HG03460 (cell line): ENCODE data around the gene SERPINA1.

ENCODE experiments used
- ATAC-seq: cut with Tn5 transposase; IDR thresholded peaks from one replicate; pipeline ENCODE4 v1.9.1; 2021; ENCODE audit not compliant: unreplicated experiment

The SERPINA1 gene

DNA sequence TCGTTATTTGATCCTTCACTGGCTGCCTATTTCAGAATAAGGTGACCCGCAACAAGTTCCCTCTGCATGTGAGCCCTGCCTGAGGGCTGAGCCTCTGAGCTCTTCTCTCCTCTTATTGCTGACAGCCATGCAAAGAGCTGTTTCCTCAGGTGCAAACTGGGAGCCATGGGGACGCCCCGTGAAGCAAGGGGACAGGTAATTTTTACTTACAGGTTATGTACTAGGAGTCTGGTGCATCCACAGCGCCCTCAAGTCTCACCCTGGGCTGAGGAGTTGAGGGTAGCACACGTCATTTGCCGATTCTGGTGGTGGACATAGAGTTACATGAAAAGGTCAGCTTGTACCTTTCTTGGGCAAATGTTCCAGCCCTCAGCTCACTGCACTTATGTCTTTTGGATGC lies 39.1 kb downstream of the SERPINA1 start:
- ATAC-seq, result no peak

GRCh38 chr14:94348836-94349235 lies 39.6 kb downstream of the SERPINA1 start:
- no peak for ATAC-seq

DNA sequence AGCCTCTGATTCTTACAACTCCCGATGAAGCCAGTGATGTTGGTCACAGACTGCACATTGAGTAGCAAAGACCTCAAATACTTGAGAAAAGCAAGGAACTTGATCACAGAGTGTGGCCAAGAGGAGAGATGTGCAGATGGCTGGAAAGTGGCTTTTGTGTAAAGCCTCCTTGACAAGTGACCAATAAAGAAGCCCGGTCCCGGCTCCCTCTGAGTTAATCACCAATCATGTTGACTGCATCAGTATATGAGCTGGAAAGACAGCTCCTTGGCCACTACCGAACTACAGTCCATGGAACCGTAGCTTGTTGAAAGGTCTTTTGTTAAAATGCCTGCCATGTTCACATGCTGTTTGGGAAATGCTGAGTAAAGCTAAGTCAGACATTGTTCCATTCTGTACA lies 41.6 kb downstream of the SERPINA1 start:
- no peak for ATAC-seq

- ATAC-seq, result peak; percentile 61
Measured at GRCh38 chr14:94346065-94346786, 42.2 kb downstream of the SERPINA1 start.

- ATAC-seq, result no peak
Measured at GRCh38 chr14:94345344-94346064, 42.9 kb downstream of the SERPINA1 start.

DNA sequence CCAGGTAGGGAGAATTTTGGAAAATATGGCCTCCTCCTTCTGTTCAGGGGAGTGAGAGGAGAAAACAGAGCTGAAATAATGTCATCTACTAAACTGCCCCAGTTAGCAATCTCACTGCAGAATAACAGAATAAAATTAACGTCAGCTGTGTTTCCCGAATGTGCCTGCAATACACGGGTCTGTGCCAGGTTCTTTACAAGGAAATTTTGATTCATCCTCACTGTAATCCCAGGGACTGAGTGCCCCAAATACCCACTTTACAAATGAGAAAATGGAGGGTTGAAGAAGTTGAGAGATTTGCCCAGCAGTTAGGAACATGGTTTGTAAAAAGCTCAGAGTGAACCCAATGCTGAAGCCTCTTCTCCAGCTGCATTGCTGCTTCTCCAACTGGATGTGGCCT lies 44.0 kb downstream of the SERPINA1 start:
- ATAC-seq, result no peak

DNA sequence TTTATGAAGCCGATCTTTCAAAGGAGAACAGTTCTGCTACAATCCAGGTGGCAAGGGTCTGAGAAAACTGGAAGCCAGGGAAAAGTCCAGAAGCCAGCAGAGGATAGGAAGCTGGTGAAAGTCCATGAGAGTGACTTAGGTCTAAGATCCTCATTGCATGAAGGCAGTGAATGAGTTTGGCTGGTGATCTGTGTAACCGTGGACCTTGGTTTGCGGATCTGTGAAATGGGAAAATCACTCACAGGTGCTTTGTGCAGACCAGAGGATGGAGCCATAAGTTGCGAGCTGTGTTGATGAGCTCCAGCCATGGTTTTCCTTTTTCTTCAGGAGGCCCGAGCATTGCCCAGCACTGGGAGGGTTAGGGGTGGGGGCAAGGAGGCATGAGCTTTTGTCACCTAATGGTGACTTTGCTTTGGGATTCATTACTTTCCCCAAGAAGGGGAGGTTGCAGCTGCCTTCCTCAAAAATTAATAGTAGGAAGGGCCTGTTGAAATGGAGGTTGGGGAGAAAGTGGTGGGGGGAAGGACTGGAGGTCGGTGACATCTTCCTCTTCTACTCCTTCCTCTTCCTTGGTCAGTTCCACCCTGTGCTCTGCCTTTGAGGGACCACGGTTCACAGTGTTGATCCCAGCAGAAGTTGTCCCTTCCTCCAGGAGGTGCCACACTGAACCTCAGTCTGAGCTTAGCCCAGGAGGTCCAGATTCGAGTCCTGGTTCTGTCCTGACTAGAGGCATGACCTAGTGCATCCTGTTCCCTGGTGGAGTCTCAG lies 45.0 kb downstream of the SERPINA1 start:
- ATAC-seq, result no peak

DNA sequence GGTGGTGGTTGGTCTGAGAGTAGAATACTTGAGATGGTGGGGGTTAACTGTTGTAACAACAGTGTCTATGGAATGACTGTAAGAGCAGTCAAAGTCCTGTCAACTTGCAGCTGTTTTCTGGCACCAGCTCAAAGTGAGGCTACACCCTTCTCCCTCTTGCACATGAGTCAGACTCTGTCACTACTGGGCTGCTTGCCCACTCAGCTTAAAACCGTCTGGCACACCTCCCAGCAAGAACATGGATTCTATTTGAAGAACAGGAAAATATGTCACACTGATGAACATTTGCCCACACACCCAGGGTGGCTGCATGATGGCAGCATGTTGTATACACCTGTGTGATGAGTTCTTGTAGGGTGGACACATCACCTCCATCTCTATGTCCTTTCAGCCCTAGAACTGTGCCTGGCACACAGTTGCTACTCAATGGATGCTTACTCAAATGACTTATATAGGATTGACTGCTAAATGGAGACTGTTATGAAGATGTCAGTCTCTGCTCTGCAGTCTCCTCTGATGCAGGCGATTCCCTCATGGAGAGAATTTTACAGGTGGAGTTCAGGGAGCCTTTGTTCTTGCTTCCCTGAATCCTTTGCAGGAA lies 46.0 kb downstream of the SERPINA1 start:
- no peak for ATAC-seq

DNA sequence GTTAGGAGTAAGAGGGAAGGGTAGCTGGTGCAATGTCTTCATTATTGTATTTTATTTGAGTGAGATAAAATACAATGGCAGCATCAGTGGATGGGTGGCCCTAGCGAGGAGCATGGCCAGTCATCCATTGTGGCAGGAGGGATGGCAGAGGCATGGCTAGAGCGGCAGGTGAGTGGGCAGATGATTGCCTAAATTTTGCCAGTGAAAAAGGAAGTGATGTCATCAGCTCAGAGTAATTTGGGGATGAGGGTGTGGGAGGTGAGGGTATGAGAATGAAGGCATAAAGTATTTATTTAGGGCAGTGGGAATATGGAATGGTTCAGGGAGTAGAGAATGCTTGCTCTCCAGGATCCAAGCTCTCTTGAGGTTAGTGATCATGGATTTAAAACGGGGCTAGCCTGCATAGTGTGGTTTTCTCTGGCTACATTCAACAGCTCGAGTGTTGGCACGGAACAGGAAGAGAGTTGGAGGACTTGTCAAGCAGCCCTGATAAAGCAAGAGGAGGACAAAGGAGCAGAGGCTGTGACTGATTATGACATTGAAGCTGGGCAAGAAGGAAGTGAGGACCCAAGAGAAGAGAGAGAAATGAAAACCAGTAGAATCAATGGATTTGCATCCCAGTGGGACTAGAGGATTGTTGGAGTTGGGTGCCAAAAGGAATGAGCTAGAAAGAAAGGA lies 46.6 kb downstream of the SERPINA1 start:
- no peak for ATAC-seq

DNA sequence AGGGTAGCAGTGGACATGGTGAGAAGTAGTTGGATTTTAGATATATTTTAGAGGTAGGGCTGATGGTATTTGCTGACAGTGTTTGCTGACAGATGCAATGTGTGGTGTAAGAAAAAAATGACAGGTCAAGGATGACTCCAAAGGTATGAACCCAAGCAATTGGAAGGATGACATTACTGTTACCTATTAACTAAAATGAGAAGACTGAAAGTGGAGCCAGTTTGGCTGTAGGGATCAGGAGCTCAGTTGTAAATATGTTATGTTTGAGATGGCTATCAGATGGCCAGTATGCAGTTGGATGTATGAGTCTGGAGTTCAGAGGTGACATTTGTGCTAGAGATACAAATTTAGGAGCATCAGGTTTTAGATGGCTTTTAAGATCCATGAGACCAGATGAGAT lies 47.9 kb downstream of the SERPINA1 start:
- no peak for ATAC-seq

- ATAC-seq, result no peak
Measured at GRCh38 chr14:94338023-94338422, 50.4 kb downstream of the SERPINA1 start.

DNA sequence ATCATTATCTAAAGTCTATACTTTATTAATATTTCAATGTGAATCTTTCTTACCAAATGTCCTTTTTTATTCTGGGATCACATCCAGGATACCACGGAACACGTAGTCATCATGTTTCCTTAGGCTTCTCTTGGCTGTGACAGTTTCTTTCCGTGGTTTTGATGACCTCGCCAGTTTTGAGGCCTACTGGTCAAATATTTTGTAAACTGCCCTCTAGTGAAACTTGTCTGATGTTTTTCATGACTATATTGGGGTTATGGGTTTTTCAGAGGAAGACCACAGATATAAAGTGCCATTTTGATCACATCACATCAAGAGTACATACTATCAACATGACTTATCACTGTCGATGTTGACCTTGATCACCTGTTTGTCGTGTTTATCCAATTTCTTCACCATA lies 51.1 kb downstream of the SERPINA1 start:
- ATAC-seq, result no peak

DNA sequence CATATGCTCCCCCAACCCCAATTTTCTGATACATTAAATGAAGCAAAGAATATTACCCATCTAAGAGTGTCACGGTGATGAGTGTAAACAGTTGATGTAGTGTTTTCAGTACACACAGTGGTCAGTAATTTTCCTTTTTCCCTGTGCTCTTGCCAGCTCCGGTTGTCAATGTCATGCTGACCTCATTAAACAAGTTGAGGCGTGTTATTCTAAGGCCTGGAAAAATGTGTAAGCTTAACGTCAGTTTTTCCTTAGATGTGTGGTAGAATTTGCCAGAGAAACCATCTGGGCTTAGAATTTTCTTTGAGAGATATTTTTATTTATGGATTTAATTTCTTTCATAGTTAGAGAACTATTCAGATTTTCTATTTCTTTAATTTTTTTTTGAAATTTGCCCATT lies 53.5 kb downstream of the SERPINA1 start:
- no peak for ATAC-seq

DNA sequence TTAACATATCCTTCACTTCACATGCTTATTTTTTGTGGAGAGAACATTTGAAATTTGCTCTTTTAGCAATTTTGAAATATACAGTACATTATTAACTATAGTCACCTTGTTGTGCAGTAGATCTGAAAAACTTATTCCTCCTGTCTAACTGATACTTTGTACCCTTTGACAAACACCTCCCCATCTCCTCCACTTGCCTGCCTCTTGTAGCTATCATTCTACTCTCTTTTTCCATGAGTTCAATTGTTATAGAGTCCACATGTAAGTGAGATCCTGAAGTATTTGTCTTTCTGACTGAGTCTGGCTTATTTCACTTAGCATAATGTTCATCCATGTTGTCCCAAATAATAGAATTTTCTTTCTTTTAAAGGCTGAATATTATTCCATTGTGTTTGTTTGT lies 55.8 kb downstream of the SERPINA1 start:
- ATAC-seq, result no peak

- ATAC-seq, result no peak
Measured at GRCh38 chr14:94332063-94332583, 56.3 kb downstream of the SERPINA1 start.

DNA sequence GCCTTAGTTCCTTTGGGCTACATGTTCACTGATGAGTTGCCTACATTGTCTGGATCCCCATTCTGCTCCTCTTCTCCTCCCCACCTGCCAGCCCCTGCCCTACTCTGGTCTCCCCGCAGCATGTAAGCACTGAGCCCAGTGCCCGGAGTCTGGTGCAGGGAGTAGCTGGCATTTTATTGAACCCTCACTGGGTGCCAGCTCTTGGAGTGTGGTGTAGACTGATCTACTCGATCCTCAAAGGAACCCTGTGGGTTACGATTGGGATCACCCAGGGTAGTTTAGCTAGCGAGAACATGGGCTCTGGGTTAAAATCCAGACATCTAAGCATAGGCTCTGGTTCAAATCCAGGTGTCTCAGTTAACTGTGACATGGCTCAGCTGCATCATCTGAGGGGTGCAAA lies 56.9 kb downstream of the SERPINA1 start:
- no peak for ATAC-seq

GRCh38 chr14:94330857-94331256 lies 57.5 kb downstream of the SERPINA1 start:
- ATAC-seq, result no peak

- ATAC-seq, result no peak
Measured at GRCh38 chr14:94330432-94330831, 58.0 kb downstream of the SERPINA1 start.

DNA sequence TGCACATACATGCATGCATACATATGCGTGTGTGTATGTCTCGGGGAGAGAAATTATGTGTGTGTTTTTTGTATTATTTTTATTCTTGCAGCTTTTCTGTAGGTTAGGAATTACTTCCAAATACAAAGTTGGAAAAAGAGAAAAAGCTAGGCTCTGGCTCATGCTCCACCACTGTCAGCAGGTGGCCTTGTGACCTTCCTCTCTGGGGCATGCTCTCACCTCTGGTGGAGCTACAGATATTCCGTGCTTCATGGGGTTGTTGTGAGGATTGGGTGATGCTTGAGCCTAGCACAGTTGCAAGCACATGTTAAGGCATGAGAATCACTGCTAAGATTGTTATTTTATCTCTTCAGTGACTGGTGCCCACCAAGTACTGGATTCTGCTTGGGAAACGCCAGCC lies 58.5 kb downstream of the SERPINA1 start:
- no peak for ATAC-seq

DNA sequence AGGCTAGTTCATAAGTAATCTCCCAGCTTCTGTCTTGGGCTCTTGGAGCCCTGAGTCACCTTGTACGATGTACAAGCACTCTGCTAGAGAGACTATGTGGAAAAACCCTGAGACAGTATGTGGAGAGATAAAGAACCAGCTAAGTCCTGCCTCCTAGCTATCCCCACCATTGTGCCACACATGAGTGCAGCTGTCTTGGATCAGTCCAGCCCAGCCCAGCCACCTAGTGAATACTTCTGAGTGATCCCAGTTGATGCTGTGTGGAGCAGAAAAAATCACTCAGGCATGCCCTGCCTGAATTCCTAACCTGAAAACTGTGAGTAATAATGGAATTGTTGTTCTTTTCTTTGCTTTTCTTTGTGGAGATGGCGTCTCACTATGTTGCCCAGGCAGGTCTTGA lies 60.2 kb downstream of the SERPINA1 start:
- ATAC-seq, result no peak
